H9 (cell line): ENCODE measurements around the gene SLC4A1. TPM values are rescaled to one million over a fixed set of nuclear protein-coding genes. Genes with fewer than 3 reads are reported as not detected.

Experiments
- DNase-seq: peaks from one replicate; pipeline ENCODE4 v3.0.0-alpha.2; 2017
- H2AFZ ChIP-seq: one replicate; pipeline ENCODE4 v1.6.1; 2013; ENCODE audit warnings: mild to moderate bottlenecking, low read length, control low read depth, moderate library complexity
- H2AK5ac ChIP-seq: 2 replicates; pipeline ENCODE4 v1.6.1; 2013; ENCODE audit warnings: low read length, control low read depth, mixed read lengths; ENCODE audit not compliant: insufficient read length
- H2BK120ac ChIP-seq: one replicate; pipeline ENCODE4 v1.6.1; 2013; ENCODE audit warnings: low read depth, mild to moderate bottlenecking, low read length, control low read depth, inconsistent platforms; ENCODE audit not compliant: poor library complexity, severe bottlenecking
- H2BK12ac ChIP-seq: 2 replicates; pipeline ENCODE4 v1.6.1; 2013; ENCODE audit warnings: low read length, control low read depth, mixed read lengths, low read depth; ENCODE audit not compliant: insufficient read length
- H2BK15ac ChIP-seq: 2 replicates; pipeline ENCODE4 v1.6.1; 2013; ENCODE audit warnings: low read depth, low read length, control low read depth
- H2BK20ac ChIP-seq: one replicate; pipeline ENCODE4 v1.6.1; 2013; ENCODE audit warnings: low read depth, mild to moderate bottlenecking, low read length, control low read depth, inconsistent platforms; ENCODE audit not compliant: poor library complexity, severe bottlenecking
- H2BK5ac ChIP-seq: 2 replicates; pipeline ENCODE4 v1.6.1; 2013; ENCODE audit warnings: low read length, control low read depth, mixed read lengths; ENCODE audit not compliant: insufficient read length
- H3K14ac ChIP-seq: 2 replicates; pipeline ENCODE4 v1.6.1; 2013; ENCODE audit warnings: low read length, control low read depth; ENCODE audit not compliant: insufficient read depth
- H3K18ac ChIP-seq: 2 replicates; pipeline ENCODE4 v1.6.1; 2013; ENCODE audit warnings: low read depth, mild to moderate bottlenecking, mixed read lengths, low read length, control low read depth; ENCODE audit not compliant: insufficient read length
- H3K23ac ChIP-seq: 2 replicates; pipeline ENCODE4 v1.6.1; 2013; ENCODE audit warnings: low read length, control low read depth, mixed read lengths, low read depth; ENCODE audit not compliant: insufficient read length
- H3K23me2 ChIP-seq: 2 replicates; pipeline ENCODE4 v1.6.1; 2013; ENCODE audit warnings: low read depth, mild to moderate bottlenecking, mixed read lengths, low read length, control low read depth; ENCODE audit not compliant: insufficient read length, poor library complexity, severe bottlenecking
- H3K27ac ChIP-seq: 2 replicates; pipeline ENCODE4 v1.5.1; 2013; ENCODE audit warnings: low read length, control low read depth, mixed read lengths, low read depth; ENCODE audit not compliant: insufficient read length
- H3K27me3 ChIP-seq: 2 replicates; pipeline ENCODE4 v1.6.1; 2013; ENCODE audit warnings: low read length, control low read depth, inconsistent platforms; ENCODE audit not compliant: insufficient read depth
- H3K4ac ChIP-seq: 2 replicates; pipeline ENCODE4 v1.6.1; 2013; ENCODE audit warnings: low read depth, mild to moderate bottlenecking, control low read depth, inconsistent platforms, low read length, moderate library complexity
- H3K4me1 ChIP-seq: 2 replicates; pipeline ENCODE4 v1.6.1; 2013; ENCODE audit warnings: low read length, control low read depth, inconsistent platforms; ENCODE audit not compliant: insufficient read depth
- H3K4me2 ChIP-seq: 2 replicates; pipeline ENCODE4 v1.6.1; 2013; ENCODE audit warnings: low read length, control low read depth, mixed read lengths; ENCODE audit not compliant: insufficient read length, insufficient read depth
- H3K56ac ChIP-seq: 2 replicates; pipeline ENCODE4 v1.6.1; 2013; ENCODE audit warnings: low read depth, mild to moderate bottlenecking, mixed read lengths, low read length, control low read depth; ENCODE audit not compliant: insufficient read length
- H3K79me1 ChIP-seq: 2 replicates; pipeline ENCODE4 v1.6.1; 2013; ENCODE audit warnings: low read depth, mild to moderate bottlenecking, moderate library complexity, low read length, control low read depth, inconsistent platforms; ENCODE audit not compliant: insufficient read depth, poor library complexity, severe bottlenecking
- H3K79me2 ChIP-seq: 2 replicates; pipeline ENCODE4 v1.6.1; 2013; ENCODE audit warnings: low read length, control low read depth, inconsistent platforms; ENCODE audit not compliant: insufficient read depth
- H3K9ac ChIP-seq: 2 replicates; pipeline ENCODE4 v1.6.1; 2013; ENCODE audit warnings: low read length, control low read depth, mixed read lengths; ENCODE audit not compliant: insufficient read length; ENCODE audit errors: extremely low read depth
- H3K9me3 ChIP-seq: one replicate; pipeline ENCODE4 v1.6.1; 2013; ENCODE audit warnings: low read depth, low read length, inconsistent platforms; ENCODE audit not compliant: control insufficient read depth
- H3T11ph ChIP-seq: one replicate; pipeline ENCODE4 v1.6.1; 2013; ENCODE audit warnings: mild to moderate bottlenecking, low read length, control low read depth, inconsistent platforms
- H4K20me1 ChIP-seq: one replicate; pipeline ENCODE4 v1.6.1; 2013; ENCODE audit not compliant: control insufficient read depth, insufficient read length, insufficient read depth
- H4K5ac ChIP-seq: 2 replicates; pipeline ENCODE4 v1.6.1; 2013; ENCODE audit warnings: low read depth, mild to moderate bottlenecking, mixed read lengths, low read length, control low read depth; ENCODE audit not compliant: insufficient read length
- H4K8ac ChIP-seq: replicated peaks from 2 replicates; pipeline ENCODE4 v1.6.1; 2013; ENCODE audit warnings: low read length, control low read depth, mixed read lengths, low read depth; ENCODE audit not compliant: insufficient read length
- H4K91ac ChIP-seq: 2 replicates; pipeline ENCODE4 v1.6.1; 2013; ENCODE audit warnings: low read depth, mild to moderate bottlenecking, moderate library complexity, mixed read lengths, low read length, control low read depth; ENCODE audit not compliant: insufficient read length
- H3K27ac Mint-ChIP-seq, 3 experiments: 2 replicates in 2 of 3; 3 replicates in 1 of 3; pipeline ENCODE4 v1.8.0; 2020 to 2021; ENCODE audit warnings: mixed read lengths in 3 of 3, mild to moderate bottlenecking in 1 of 3, moderate library complexity in 1 of 3
- H3K27me3 Mint-ChIP-seq: 2 replicates; pipeline ENCODE4 v1.8.0; 2021; ENCODE audit warnings: low read depth, mild to moderate bottlenecking, moderate library complexity, mixed read lengths
- H3K36me3 Mint-ChIP-seq, 3 experiments: 2 replicates in 2 of 3; 3 replicates in 1 of 3; pipeline ENCODE4 v1.8.0; 2020 to 2021; ENCODE audit warnings: low read depth in 3 of 3, mixed read lengths in 3 of 3; ENCODE audit not compliant: insufficient read depth in 1 of 3
- H3K4me1 Mint-ChIP-seq, 2 experiments: 2 replicates each; pipeline ENCODE4 v1.8.0; 2020; ENCODE audit warnings: mixed read lengths in 2 of 2
- H3K4me3 Mint-ChIP-seq, 2 experiments: 2 replicates in 1 of 2; 3 replicates in 1 of 2; pipeline ENCODE4 v1.8.0; 2020 to 2021; ENCODE audit warnings: mild to moderate bottlenecking in 2 of 2, mixed read lengths in 2 of 2, moderate library complexity in 1 of 2
- H3K9me3 Mint-ChIP-seq, 2 experiments: 2 replicates in 1 of 2; 3 replicates in 1 of 2; pipeline ENCODE4 v1.8.0; 2020; ENCODE audit warnings: mild to moderate bottlenecking in 2 of 2, mixed read lengths in 2 of 2, moderate library complexity in 1 of 2
- WGBS: extraction: QIAGEN DNeasy Blood & Tissue Kit; methylation state at CpG from one replicate; pipeline ENCODE4 v1.1.7; 2013; ENCODE audit warnings: missing lambda C conversion rate, low lambda C conversion rate, mixed read lengths; ENCODE audit not compliant: insufficient read length; ENCODE audit errors: extremely low coverage; 5-methylcytosine and 5-hydroxymethylcytosine counted together
- total RNA-seq: library from RNA; stranded (reverse); gene quantifications from 2 replicates; pipeline ENCODE4 v1.2.1, GENCODE V29; 2021
- TF ChIP-seq, protein P1 (sequence below): fragments of 200-600 bp; sonication (generic); conservative IDR thresholded peaks from 3 replicates; pipeline ENCODE4 v1.8.0; 2021; ENCODE audit warnings: antibody characterized with exemption, mild to moderate bottlenecking

Gene SLC4A1
- total RNA-seq, 1 experiment from 2014 or later = not detected

- no peak overlapping the region for H2BK20ac ChIP-seq
- H3K23ac ChIP-seq = no peak overlapping the region
- H3K27ac ChIP-seq = no peak overlapping the region
- H3K79me1 ChIP-seq = no peaks in the 10 kb centered on the region
- no peaks in the 10 kb centered on the region for H3K27me3 ChIP-seq
- no CpG with 5 or more reads among the region's 6 CpGs for WGBS
- no peaks in the 10 kb centered on the region for H3K79me2 ChIP-seq
- H3K4ac ChIP-seq = no peak overlapping the region
- H3K14ac ChIP-seq = no peak overlapping the region
- H2BK15ac ChIP-seq = no peak overlapping the region
- H2BK12ac ChIP-seq = no peak overlapping the region
- no peaks in the 10 kb centered on the region for H3K23me2 ChIP-seq
- no peak overlapping the region for H3T11ph ChIP-seq
- H2AK5ac ChIP-seq = no peak overlapping the region
- TF ChIP-seq, protein P1, sequence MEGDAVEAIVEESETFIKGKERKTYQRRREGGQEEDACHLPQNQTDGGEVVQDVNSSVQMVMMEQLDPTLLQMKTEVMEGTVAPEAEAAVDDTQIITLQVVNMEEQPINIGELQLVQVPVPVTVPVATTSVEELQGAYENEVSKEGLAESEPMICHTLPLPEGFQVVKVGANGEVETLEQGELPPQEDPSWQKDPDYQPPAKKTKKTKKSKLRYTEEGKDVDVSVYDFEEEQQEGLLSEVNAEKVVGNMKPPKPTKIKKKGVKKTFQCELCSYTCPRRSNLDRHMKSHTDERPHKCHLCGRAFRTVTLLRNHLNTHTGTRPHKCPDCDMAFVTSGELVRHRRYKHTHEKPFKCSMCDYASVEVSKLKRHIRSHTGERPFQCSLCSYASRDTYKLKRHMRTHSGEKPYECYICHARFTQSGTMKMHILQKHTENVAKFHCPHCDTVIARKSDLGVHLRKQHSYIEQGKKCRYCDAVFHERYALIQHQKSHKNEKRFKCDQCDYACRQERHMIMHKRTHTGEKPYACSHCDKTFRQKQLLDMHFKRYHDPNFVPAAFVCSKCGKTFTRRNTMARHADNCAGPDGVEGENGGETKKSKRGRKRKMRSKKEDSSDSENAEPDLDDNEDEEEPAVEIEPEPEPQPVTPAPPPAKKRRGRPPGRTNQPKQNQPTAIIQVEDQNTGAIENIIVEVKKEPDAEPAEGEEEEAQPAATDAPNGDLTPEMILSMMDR = no peak
- no peak overlapping the region for H3K4me3 Mint-ChIP-seq
- no peak overlapping the region for H2BK5ac ChIP-seq
- no peaks in the 10 kb centered on the region for H3K36me3 Mint-ChIP-seq
- no peaks in the 10 kb centered on the region; a peak in 1 of 4 replicates for H3K4me1 Mint-ChIP-seq
- H3K9ac ChIP-seq = no peak overlapping the region
- no peak overlapping the region for H4K91ac ChIP-seq
- H2AFZ ChIP-seq = no peak overlapping the region
- no peak overlapping the region for H4K5ac ChIP-seq
- DNase-seq = no peak
- no peak overlapping the region for H4K8ac ChIP-seq
- H3K9me3 ChIP-seq = no peaks in the 10 kb centered on the region
- H3K27me3 Mint-ChIP-seq = peaks cover 5% of the 10 kb centered on the region; the same call in 1 of the 2 replicates
- H4K20me1 ChIP-seq = no peaks in the 10 kb centered on the region
- no peak overlapping the region for H2BK120ac ChIP-seq
- no peaks in the 10 kb centered on the region for H3K9me3 Mint-ChIP-seq
- H3K56ac ChIP-seq = no peak overlapping the region
- H3K18ac ChIP-seq = no peak overlapping the region
- H3K4me1 ChIP-seq = no peaks in the 10 kb centered on the region
- H3K27ac Mint-ChIP-seq = no peak overlapping the region
- H3K4me2 ChIP-seq = no peak overlapping the region
These were observed 38.8 kb downstream of the SLC4A1 start for GRCh38 chr17:44229090-44229489.
